IPS-18a (cell line): ENCODE measurements around the gene ESR2.

Experiments
- H3K27ac ChIP-seq: one replicate; pipeline ENCODE4 v1.5.1; 2013; ENCODE audit warnings: low read length
- H3K27me3 ChIP-seq: one replicate; pipeline ENCODE4 v1.6.1; 2013; ENCODE audit warnings: mild to moderate bottlenecking, low read length; ENCODE audit not compliant: control insufficient read depth, insufficient read depth
- H3K36me3 ChIP-seq: one replicate; pipeline ENCODE4 v1.6.1; 2013; ENCODE audit warnings: low read depth, low read length; ENCODE audit not compliant: control insufficient read depth
- H3K4me1 ChIP-seq: one replicate; pipeline ENCODE4 v1.6.1; 2013; ENCODE audit warnings: low read depth, low read length; ENCODE audit not compliant: control insufficient read depth
- H3K4me3 ChIP-seq: one replicate; pipeline ENCODE4 v1.5.1; 2013; ENCODE audit warnings: low read length
- H3K9ac ChIP-seq: one replicate; pipeline ENCODE4 v1.6.1; 2013; ENCODE audit warnings: mild to moderate bottlenecking, low read length, moderate library complexity
- H3K9me3 ChIP-seq: one replicate; pipeline ENCODE4 v1.6.1; 2013; ENCODE audit warnings: low read depth, low read length; ENCODE audit not compliant: control insufficient read depth

ESR2 gene

DNA sequence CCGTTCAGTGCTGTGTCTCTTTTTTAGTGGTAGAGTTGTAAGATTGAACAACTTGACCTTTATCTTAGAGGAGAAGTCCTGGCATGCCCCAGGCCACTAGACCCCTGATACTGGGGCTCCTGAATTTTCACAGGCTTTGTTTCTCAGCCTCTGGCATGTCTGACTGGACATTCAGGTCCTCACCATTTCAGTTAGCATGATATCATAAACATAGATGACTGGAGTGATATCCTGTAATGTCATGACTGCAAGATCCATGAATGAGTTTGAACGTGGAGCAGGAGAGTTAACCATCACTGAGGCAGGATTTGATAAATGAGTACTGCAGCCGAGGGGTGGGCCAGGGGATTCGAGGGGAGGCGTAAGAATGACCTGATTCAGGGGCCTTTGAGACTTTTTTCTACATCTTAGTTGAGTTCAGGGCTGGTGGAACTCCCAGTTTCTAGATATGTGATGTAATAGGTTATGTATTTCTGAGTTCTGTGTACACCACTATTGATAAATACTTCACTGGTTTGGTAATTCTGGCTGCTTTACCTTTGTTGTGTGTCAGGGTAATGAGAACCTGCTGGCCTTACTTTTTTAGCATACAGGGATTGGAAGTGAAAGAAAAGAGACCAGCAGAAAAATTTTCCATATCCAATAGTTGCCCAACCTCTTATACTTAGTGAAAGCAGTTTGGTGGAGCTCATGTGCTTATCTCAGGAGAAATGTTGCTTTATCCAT is 224.4 kb downstream of the ESR2 start:
- Histone ChIP-seq H3K4me3 (no peak overlapping the region), H3K27ac (no peak overlapping the region), H3K36me3 (peaks cover 15% of the 10 kb centered on the region), H3K9ac (no peak overlapping the region), H3K27me3 (no peaks in the 10 kb centered on the region), H3K4me1 (peaks cover 2% of the 10 kb centered on the region), H3K9me3 (no peaks in the 10 kb centered on the region)

DNA sequence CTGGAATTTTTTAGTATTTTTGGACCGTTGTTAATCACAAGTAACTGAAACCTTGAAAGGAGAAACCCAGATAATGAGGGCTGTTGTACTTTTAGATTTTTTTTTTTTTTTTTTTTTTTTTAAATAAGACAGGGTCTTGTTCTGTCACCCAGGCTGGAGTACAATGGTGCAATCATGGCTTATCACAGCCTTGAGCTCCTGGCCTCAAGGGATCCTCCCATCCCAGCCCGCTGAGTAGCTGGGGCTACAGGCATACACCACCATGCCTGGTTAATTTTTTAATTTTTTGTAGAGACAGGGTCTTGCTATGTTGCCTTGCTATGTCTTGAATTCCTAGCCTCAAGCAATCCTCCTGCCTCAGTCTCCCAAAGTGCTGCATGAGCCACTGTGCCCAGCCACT is 229.7 kb downstream of the ESR2 start:
- no peak overlapping the region for H3K9ac ChIP-seq
- H3K4me1 ChIP-seq, result peaks cover 22% of the 10 kb centered on the region
- H3K9me3 ChIP-seq, result no peaks in the 10 kb centered on the region
- H3K27ac ChIP-seq, result no peak overlapping the region
- peaks cover 6% of the 10 kb centered on the region for H3K36me3 ChIP-seq
- no peak overlapping the region for H3K4me3 ChIP-seq
- H3K27me3 ChIP-seq, result no peaks in the 10 kb centered on the region

DNA sequence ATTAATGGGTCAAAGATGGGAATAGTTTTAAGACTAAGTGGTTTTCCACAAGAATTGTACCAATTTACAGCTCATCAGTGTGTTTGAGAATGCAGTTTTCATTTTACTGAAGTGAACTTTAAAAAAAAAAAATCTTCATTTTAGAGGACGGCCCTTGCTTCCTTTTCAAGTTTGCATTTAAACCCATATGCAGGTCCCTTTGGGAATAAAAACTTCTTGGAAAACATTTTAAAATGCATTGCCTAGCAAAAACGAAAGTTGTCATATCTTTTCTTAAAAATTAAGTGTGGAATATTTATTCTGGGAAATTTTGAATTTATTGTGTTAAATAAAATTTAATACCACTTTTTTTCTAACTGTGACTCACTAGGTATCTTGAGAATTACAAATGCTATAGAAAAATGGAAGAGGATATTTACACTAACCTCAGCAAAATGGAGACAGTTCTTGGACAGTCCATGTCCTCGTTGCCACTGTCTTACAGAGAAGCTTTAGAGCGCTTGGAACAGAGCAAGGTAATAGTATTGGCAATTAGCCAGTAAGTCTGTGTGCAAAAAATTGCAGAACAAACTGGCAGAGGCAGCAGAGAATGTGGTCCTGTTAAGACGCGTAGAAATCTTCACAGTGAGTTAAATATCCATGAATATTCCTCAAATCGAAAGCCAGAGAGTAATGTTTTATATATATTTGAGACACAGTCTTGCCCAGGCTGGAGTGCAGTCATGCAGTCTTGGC is 231.6 kb downstream of the ESR2 start:
- Histone ChIP-seq H3K27ac (no peak overlapping the region), H3K4me1 (peaks cover 22% of the 10 kb centered on the region), H3K9ac (no peak overlapping the region), H3K4me3 (no peak overlapping the region), H3K9me3 (no peaks in the 10 kb centered on the region), H3K36me3 (peaks cover 6% of the 10 kb centered on the region), H3K27me3 (no peaks in the 10 kb centered on the region)

- H3K36me3 ChIP-seq, result peaks cover 6% of the 10 kb centered on the region
- H3K9ac ChIP-seq, result no peak overlapping the region
- H3K27ac ChIP-seq, result peak overlapping the region; percentile 84
- no peaks in the 10 kb centered on the region for H3K9me3 ChIP-seq
- H3K27me3 ChIP-seq, result no peaks in the 10 kb centered on the region
- H3K4me3 ChIP-seq, result no peak overlapping the region
- peaks cover 22% of the 10 kb centered on the region for H3K4me1 ChIP-seq
Measured at GRCh38 chr14:64061706-64062105, 232.5 kb downstream of the ESR2 start.

DNA sequence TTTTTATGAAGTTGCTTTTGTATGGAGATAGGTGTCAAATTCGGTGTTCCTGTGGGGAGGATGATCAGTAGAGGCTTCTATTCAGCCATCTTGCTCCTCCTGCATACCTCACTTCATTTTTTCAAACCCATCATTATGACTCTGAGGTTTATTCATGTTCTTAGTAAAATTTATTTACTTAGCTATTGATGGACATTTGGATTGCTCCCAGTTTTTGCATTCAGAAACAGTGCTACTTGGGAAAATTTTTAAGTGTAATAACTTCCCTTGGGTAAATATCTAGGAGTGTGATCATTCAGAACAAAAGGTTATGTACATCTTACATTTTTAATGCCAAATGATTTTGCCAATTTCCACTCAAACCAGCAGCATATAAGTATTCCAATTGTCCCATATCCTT is 233.1 kb downstream of the ESR2 start:
- peak overlapping the region; percentile 47 for H3K9ac ChIP-seq
- H3K36me3 ChIP-seq, result peaks cover 6% of the 10 kb centered on the region
- H3K4me3 ChIP-seq, result peak overlapping the region; percentile 33
- H3K9me3 ChIP-seq, result no peaks in the 10 kb centered on the region
- peaks cover 22% of the 10 kb centered on the region for H3K4me1 ChIP-seq
- no peaks in the 10 kb centered on the region for H3K27me3 ChIP-seq
- H3K27ac ChIP-seq, result peak overlapping the region; percentile 84

DNA sequence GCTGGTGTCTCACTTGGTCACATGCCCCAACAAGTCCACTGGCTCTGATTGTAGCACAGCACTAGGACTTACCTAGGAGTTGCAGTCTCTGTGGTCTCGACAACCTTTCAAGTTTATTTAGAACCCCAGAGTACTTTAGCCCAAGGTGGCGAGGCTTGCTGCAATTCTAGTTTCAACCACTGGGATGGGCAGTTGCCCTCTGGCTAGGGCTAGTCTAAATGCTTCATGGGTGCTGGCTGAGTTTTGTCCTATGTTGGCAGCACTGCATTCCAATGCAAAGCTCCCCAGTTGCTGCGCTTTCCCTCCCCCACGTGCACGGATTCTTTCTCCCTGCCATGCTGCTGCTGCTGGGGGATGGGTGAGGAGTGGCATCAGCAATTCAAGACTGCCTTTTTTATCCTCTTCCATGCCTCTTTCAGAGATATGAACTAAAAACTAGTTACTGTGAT is 233.5 kb downstream of the ESR2 start:
- peak overlapping the region; percentile 84 for H3K27ac ChIP-seq
- peaks cover 22% of the 10 kb centered on the region for H3K4me1 ChIP-seq
- H3K9ac ChIP-seq, result peak overlapping the region; percentile 47
- H3K27me3 ChIP-seq, result no peaks in the 10 kb centered on the region
- peaks cover 8% of the 10 kb centered on the region for H3K36me3 ChIP-seq
- peak overlapping the region; percentile 33 for H3K4me3 ChIP-seq
- H3K9me3 ChIP-seq, result no peaks in the 10 kb centered on the region

DNA sequence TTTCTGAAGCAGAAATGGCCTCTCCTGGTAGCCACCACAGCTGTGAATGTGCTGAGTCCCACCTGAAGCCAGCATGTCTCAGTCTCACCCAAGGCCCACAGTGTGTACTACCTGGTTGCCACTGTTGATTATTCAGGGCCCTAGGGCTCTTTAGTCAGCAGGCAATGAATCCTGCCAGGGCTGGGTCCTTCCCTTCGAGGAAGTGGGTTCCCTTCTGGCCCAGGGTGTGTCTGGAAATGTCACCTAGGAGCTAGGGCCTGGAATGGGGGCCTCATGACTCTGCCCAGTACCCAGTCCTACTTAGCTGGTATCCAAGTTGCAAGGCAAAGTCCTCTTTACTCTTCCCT is 234.0 kb downstream of the ESR2 start:
- peaks cover 22% of the 10 kb centered on the region for H3K4me1 ChIP-seq
- no peaks in the 10 kb centered on the region for H3K27me3 ChIP-seq
- peaks cover 6% of the 10 kb centered on the region for H3K36me3 ChIP-seq
- no peak overlapping the region for H3K9ac ChIP-seq
- H3K9me3 ChIP-seq, result no peaks in the 10 kb centered on the region
- H3K27ac ChIP-seq, result peak overlapping the region; percentile 42
- peak overlapping the region; percentile 8 for H3K4me3 ChIP-seq

DNA sequence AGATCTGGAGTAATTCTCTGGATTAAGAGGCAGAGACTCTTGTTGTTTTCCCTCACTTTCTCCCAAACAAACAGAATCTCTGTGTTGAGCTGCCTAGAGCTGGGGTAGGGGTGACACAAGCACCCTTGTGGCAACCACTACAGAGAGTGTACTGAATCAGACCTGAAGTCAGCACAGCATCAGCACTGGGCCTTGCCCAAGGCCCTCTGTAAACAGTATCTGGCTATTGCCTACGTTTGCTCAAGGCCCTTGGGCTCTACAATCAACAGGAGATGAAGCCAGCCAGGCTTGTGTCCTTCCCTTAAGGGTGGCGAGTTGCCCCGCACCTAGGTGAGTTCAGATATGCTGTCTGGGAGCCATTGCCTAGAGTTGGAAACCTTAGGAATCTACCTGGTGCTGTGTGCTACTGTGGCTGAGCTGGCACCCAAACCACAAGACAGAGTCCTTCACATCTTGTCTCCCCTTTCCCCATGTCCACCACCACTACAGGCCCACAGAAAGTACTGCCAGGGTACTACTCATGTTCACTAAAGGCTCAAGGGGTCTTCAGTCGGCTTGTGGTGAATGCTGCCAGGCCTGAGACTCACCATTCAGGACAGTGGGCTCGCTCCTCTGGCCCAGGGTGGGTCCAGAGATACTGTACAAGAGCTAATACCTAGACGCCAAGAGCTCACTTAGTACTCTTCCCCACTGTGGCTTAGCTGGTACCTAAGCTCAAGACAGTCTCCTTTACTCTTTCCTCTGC is 234.5 kb downstream of the ESR2 start:
- Histone ChIP-seq H3K27me3 (no peaks in the 10 kb centered on the region), H3K4me3 (no peak overlapping the region), H3K4me1 (peaks cover 22% of the 10 kb centered on the region), H3K9ac (no peak overlapping the region), H3K27ac (peak overlapping the region; percentile 42), H3K36me3 (peaks cover 6% of the 10 kb centered on the region), H3K9me3 (no peaks in the 10 kb centered on the region)

DNA sequence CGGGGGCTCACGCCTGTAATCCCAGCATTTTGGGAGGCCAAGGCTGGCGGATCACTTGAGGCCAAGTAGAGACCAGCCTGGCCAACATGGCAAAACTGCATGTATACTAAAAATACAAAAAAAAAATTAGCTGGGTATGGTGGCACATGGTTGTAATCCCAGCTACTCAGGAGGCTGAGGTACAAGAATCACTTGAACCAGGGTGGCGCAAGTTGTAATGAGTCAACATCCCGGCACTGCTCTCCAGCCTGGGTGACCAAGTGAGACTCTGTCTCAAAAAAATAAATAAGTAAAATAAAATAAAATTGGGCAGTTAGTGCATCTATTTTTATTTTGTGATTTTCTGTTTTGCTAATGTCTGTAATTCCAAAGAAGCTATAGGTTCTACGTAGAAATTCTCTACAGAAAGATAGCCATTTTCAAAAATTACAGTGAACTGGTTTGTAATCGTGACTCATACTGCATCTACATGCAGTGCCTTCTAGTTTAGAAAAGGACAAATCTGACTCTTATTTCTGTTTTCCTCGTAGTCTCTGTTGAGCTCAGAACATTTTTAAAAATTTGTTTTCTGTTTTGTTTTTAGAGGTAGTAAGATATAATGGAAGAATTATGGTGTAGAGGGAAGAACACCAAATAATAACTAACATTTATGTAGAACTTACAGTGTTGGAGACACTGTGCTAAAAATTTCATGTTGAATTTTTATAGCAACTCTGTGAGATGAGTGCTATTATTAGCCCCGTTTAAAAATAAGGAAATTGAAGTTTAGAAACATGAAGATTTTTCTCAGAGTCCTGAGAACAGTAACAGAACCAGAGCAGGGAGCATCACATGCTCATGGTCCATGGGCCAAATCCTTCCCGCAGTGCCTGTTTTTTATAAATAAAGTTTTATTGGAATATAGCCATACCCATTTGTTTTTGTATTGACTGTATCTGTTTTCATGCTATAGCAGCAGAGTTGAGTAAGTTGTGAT is 240.2 kb downstream of the ESR2 start:
- Histone ChIP-seq H3K27ac (no peak overlapping the region), H3K4me3 (no peak overlapping the region), H3K9me3 (no peaks in the 10 kb centered on the region), H3K36me3 (peaks cover 15% of the 10 kb centered on the region), H3K9ac (no peak overlapping the region), H3K4me1 (peaks cover 8% of the 10 kb centered on the region), H3K27me3 (no peaks in the 10 kb centered on the region)

GRCh38 chr14:64049616-64050381 is 244.4 kb downstream of the ESR2 start:
- H3K4me3 ChIP-seq, result no peak overlapping the region
- peaks cover 8% of the 10 kb centered on the region for H3K4me1 ChIP-seq
- H3K27ac ChIP-seq, result no peak overlapping the region
- H3K36me3 ChIP-seq, result peaks cover 19% of the 10 kb centered on the region
- H3K9me3 ChIP-seq, result no peaks in the 10 kb centered on the region
- H3K9ac ChIP-seq, result no peak overlapping the region
- H3K27me3 ChIP-seq, result no peaks in the 10 kb centered on the region
